ENCODE data around the gene FAM107B. TPM values are rescaled to one million over a fixed set of nuclear protein-coding genes. Genes with fewer than 3 reads are reported as not detected.

The FAM107B gene
- total RNA-seq, 1 experiment from 2014 or later: 41.3 TPM

GRCh38 chr10:14553448-14553847 is 221.2 kb downstream of the FAM107B start:
- POLR2A ChIA-PET: interaction anchor here (0.6 to 1.5 kb wide), 3 partner anchors 9 to 101 kb away, joined by 3 to 6 read pairs (median 4); no protein-coding TSS in a partner anchor
- H3K4me3 Mint-ChIP-seq (ENCODE audit: unreplicated experiment): no peak overlapping the region
- H3K36me3 Mint-ChIP-seq (ENCODE audit: insufficient read depth, unreplicated experiment): peaks cover 11% of the 10 kb centered on the region
- no peak overlapping the region for H3K27ac Mint-ChIP-seq (ENCODE audit: low read depth, unreplicated experiment)
- DNase-seq (ENCODE audit: unreplicated experiment): peak; percentile 38
- CTCF ChIA-PET: interaction anchor here (0.7 to 2.4 kb wide), 7 partner anchors 9 to 270 kb away, joined by 3 to 10 read pairs (median 3); no protein-coding TSS in a partner anchor
- H3K4me1 Mint-ChIP-seq (ENCODE audit: insufficient read depth, unreplicated experiment): peaks cover 15% of the 10 kb centered on the region
- no peaks in the 10 kb centered on the region for H3K9me3 Mint-ChIP-seq (ENCODE audit: unreplicated experiment)
- H3K27me3 Mint-ChIP-seq (ENCODE audit: insufficient read depth, unreplicated experiment): no peaks in the 10 kb centered on the region
- intact Hi-C loops (cut with micrococcal nuclease): no loop called here
- BruUV-seq (replicated peaks): no TSS peak
- no peak for TF ChIP-seq CTCF (IDR thresholded peaks at IDR 0.05; ENCODE audit: unreplicated experiment)

GRCh38 chr10:14552015-14552414 is 222.7 kb downstream of the FAM107B start:
- Mint-ChIP-seq H3K36me3 (ENCODE audit: insufficient read depth, unreplicated experiment) (peaks cover 11% of the 10 kb centered on the region), H3K27me3 (ENCODE audit: insufficient read depth, unreplicated experiment) (no peaks in the 10 kb centered on the region)
- TF ChIP-seq CTCF (IDR thresholded peaks at IDR 0.05; ENCODE audit: unreplicated experiment): no peak

GRCh38 chr10:14550471-14550981 is 224.2 kb downstream of the FAM107B start:
- POLR2A ChIA-PET: no interaction called here
- BruUV-seq (replicated peaks): no TSS peak
- no peak for DNase-seq (ENCODE audit: unreplicated experiment)
- CTCF ChIA-PET: interaction anchor here (0.6 to 2.3 kb wide), 4 partner anchors 14 to 929 kb away, joined by 3 to 10 read pairs (median 4); no protein-coding TSS in a partner anchor
- TF ChIP-seq CTCF (IDR thresholded peaks at IDR 0.05; ENCODE audit: unreplicated experiment): no peak
- H3K36me3 Mint-ChIP-seq (ENCODE audit: insufficient read depth, unreplicated experiment): peaks cover 5% of the 10 kb centered on the region
- H3K27me3 Mint-ChIP-seq (ENCODE audit: insufficient read depth, unreplicated experiment): no peaks in the 10 kb centered on the region
- no peaks in the 10 kb centered on the region for H3K9me3 Mint-ChIP-seq (ENCODE audit: unreplicated experiment)
- no peak overlapping the region for H3K4me3 Mint-ChIP-seq (ENCODE audit: unreplicated experiment)
- intact Hi-C loops (cut with micrococcal nuclease): no loop called here
- H3K27ac Mint-ChIP-seq (ENCODE audit: low read depth, unreplicated experiment): no peak overlapping the region
- H3K4me1 Mint-ChIP-seq (ENCODE audit: insufficient read depth, unreplicated experiment): peaks cover 9% of the 10 kb centered on the region

More at GRCh38 chr10:14552015-14552414, 222.7 kb downstream of the FAM107B start:
- ChIA-PET CTCF (interaction anchor here (1.6 to 2.4 kb wide), 2 partner anchors 14 to 18 kb away, joined by 3 to 10 read pairs; no protein-coding TSS in a partner anchor), POLR2A (interaction anchor here (0.7 kb wide), 1 partner anchor 249 kb away, joined by 4 read pairs; no protein-coding TSS in a partner anchor)
- Mint-ChIP-seq H3K4me1 (ENCODE audit: insufficient read depth, unreplicated experiment) (peaks cover 15% of the 10 kb centered on the region), H3K4me3 (ENCODE audit: unreplicated experiment) (no peak overlapping the region), H3K27ac (ENCODE audit: low read depth, unreplicated experiment) (no peak overlapping the region), H3K9me3 (ENCODE audit: unreplicated experiment) (no peaks in the 10 kb centered on the region)
- DNase-seq (ENCODE audit: unreplicated experiment): no peak
- intact Hi-C loops (cut with micrococcal nuclease): no loop called here
- no TSS peak for BruUV-seq (replicated peaks)

GRCh38 chr10:14549496-14549895 is 225.2 kb downstream of the FAM107B start:
- Mint-ChIP-seq H3K36me3 (ENCODE audit: insufficient read depth, unreplicated experiment) (no peaks in the 10 kb centered on the region), H3K4me1 (ENCODE audit: insufficient read depth, unreplicated experiment) (peaks cover 7% of the 10 kb centered on the region), H3K9me3 (ENCODE audit: unreplicated experiment) (no peaks in the 10 kb centered on the region), H3K4me3 (ENCODE audit: unreplicated experiment) (no peak overlapping the region), H3K27ac (ENCODE audit: low read depth, unreplicated experiment) (no peak overlapping the region), H3K27me3 (ENCODE audit: insufficient read depth, unreplicated experiment) (no peaks in the 10 kb centered on the region)
- CTCF ChIA-PET: interaction anchor here (1.6 to 2.3 kb wide), 3 partner anchors 12 to 288 kb away, joined by 7 to 12 read pairs (median 10); partner anchors contain the start of genes CDNF, HSPA14 and MSANTD7
- no TSS peak for BruUV-seq (replicated peaks)
- POLR2A ChIA-PET: interaction anchor here (1.2 kb wide), 1 partner anchor 14 kb away, joined by 3 read pairs; no protein-coding TSS in a partner anchor
- no peak for TF ChIP-seq CTCF (IDR thresholded peaks at IDR 0.05; ENCODE audit: unreplicated experiment)
- intact Hi-C loops (cut with micrococcal nuclease): no loop called here
- DNase-seq (ENCODE audit: unreplicated experiment): no peak
